IPS-20b (cell line): ENCODE measurements around the gene DXO.
A peak's percentile ranks its signal among the peaks of the same experiment; 100 is the strongest.
"Not testable (repeated sequence)": the region's sequence is repeated elsewhere in the genome, so short reads cannot be mapped to it uniquely, and the experiment has no call there.

Source experiments
- H3K27ac ChIP-seq: one replicate; pipeline ENCODE4 v1.5.1; 2013; ENCODE audit warnings: low read length
- H3K27me3 ChIP-seq: 2 replicates; pipeline ENCODE4 v1.6.1; 2013; ENCODE audit warnings: mild to moderate bottlenecking, low read length, inconsistent platforms; ENCODE audit not compliant: insufficient read depth
- H3K36me3 ChIP-seq: 2 replicates; pipeline ENCODE4 v1.6.1; 2013; ENCODE audit warnings: low read depth, mild to moderate bottlenecking, inconsistent platforms, low read length, moderate library complexity; ENCODE audit not compliant: insufficient read depth
- H3K4me1 ChIP-seq: 2 replicates; pipeline ENCODE4 v1.6.1; 2013; ENCODE audit warnings: mild to moderate bottlenecking, control low read depth, inconsistent platforms, low read length, moderate library complexity; ENCODE audit not compliant: insufficient read depth
- H3K4me3 ChIP-seq: 2 replicates; pipeline ENCODE4 v1.5.1; 2013; ENCODE audit warnings: mild to moderate bottlenecking, low read length, inconsistent platforms
- H3K9ac ChIP-seq: 2 replicates; pipeline ENCODE4 v1.6.1; 2013; ENCODE audit warnings: low read depth, mild to moderate bottlenecking, inconsistent platforms, low read length, moderate library complexity
- H3K9me3 ChIP-seq: 2 replicates; pipeline ENCODE4 v1.6.1; 2013; ENCODE audit warnings: mild to moderate bottlenecking, low read depth, low read length, inconsistent platforms; ENCODE audit not compliant: insufficient read depth

DXO gene

DNA sequence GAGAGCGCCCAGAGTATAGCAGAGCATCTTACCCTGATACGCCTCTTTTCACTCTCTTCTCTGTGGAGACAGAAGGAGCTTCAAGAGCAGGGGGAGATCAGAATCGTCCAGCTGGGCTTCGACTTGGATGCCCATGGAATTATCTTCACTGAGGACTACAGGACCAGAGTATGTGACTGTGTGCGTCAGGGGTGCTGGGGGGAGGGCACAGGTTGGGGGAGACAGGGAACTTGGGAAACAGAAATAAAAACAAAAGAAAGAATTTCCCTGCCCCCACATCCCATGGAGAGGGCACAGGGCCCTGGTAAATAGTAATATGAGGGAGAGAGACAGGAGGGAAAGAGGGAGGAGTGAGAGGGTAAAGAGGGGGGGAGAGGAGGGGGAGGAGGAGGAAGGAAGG, 6.9 kb upstream of the DXO start:
- Histone ChIP-seq H3K36me3 (0 out of 2 replicates have a peak, but pooled peaks cover 5% of the 10 kb centered on the region), H3K9ac (no peak overlapping the region), H3K27me3 (no peaks in the 10 kb centered on the region), H3K4me1 (no peaks in the 10 kb centered on the region), H3K9me3 (no peaks in the 10 kb centered on the region; the same call in 1 of the 2 replicates), H3K27ac (no peak overlapping the region), H3K4me3 (no peak overlapping the region)

DNA sequence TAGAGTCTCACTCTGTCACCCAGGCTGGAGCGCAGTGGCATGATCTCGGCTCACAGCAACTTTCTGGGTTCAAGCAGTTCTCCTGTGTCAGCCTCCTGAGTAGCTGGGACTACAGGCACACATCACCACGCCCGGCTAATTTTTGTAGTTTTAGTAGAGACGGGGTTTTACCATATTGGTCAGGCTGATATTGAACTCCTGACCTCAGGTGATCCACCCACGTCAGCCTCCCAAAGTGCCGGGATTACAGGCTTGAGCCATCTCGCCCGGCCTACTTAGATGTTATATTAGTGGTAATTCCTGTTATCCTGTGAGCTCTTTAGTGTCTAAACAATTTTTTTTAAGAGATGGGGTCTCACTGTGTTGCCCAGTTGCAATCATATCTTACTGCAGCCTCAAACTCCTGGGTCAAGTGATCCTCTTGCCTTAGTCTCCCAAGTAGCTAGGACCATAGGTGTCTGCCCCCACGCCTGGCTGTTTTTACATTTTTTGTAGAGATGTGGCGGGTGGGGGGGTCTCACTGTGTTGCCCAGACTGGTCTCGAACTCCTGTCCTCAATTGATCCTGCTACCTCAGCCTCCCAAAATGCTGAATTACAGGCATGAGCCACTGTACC, 6.0 kb upstream of the DXO start:
- no peak overlapping the region for H3K27ac ChIP-seq
- no peaks in the 10 kb centered on the region for H3K27me3 ChIP-seq
- H3K9ac ChIP-seq, result no peak overlapping the region
- no peaks in the 10 kb centered on the region; the same call in 1 of the 2 replicates for H3K9me3 ChIP-seq
- H3K36me3 ChIP-seq, result 0 out of 2 replicates have a peak, but pooled peaks cover 5% of the 10 kb centered on the region
- no peaks in the 10 kb centered on the region; the same call in 1 of the 2 replicates for H3K4me1 ChIP-seq
- no peak overlapping the region for H3K4me3 ChIP-seq

DNA sequence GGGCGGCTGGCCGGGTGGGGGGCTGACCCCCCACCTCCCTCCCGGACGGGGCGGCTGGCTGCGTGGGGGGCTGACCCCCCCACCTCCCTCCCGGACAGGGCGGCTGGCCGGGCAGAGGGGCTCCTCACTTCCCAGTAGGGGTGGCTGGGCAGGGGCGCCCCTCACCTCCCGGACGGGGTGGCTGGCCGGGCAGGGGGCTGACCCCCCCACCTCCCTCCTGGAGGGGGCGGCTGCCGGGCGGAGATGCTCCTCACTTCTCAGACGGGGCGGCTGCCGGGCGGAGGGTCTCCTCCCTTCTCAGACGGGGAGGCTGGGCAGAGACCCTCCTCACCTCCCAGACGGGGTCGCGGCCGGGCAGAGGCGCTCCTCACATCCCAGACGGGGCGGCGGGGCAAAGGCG, 4.1 kb upstream of the DXO start:
- H3K9me3 ChIP-seq, H3K4me3 ChIP-seq, H3K27me3 ChIP-seq, H3K4me1 ChIP-seq, H3K27ac ChIP-seq, H3K36me3 ChIP-seq, H3K9ac ChIP-seq: not testable (repeated sequence)

DNA sequence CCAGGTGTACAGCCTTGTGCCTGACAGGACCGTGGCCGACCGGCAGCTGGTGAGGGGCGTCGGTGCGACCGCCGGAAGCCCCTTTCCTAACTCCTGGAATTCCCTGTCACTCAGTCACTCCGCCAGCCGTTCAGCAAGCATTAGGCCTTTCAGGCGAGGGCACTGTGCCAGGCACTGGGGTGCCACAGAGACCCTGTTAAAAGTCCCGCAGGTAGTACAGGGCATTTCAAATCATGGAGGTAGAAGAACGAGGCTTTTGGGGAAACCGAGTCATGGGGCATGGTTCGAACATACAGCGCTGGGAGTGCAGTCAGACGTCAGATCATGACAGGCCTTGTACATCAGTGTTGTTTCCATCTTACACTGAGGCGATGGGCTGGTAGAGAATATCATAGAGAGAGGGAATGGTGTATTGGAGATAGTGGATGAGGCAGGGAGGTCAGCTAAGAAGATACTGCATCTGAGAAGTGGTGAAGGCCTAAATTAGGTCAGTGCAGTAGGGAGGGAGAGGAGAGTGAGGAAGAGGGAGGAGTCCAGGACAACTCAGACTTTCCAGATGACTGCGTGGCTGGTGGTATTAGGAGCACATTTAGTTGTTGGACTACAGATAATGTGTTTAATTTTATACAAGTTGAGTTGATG, 892 bp upstream of the DXO start:
- H3K4me3 ChIP-seq, result peak overlapping the region; percentile 81
- H3K4me1 ChIP-seq, result no peaks in the 10 kb centered on the region; the same call in 1 of the 2 replicates
- no peaks in the 10 kb centered on the region for H3K27me3 ChIP-seq
- H3K9ac ChIP-seq, result peak overlapping the region; percentile 83; the same call in 1 of the 2 replicates
- H3K36me3 ChIP-seq, result peaks cover 27% of the 10 kb centered on the region
- H3K9me3 ChIP-seq, result no peaks in the 10 kb centered on the region; the same call in 1 of the 2 replicates
- H3K27ac ChIP-seq, result peak overlapping the region; percentile 58

DNA sequence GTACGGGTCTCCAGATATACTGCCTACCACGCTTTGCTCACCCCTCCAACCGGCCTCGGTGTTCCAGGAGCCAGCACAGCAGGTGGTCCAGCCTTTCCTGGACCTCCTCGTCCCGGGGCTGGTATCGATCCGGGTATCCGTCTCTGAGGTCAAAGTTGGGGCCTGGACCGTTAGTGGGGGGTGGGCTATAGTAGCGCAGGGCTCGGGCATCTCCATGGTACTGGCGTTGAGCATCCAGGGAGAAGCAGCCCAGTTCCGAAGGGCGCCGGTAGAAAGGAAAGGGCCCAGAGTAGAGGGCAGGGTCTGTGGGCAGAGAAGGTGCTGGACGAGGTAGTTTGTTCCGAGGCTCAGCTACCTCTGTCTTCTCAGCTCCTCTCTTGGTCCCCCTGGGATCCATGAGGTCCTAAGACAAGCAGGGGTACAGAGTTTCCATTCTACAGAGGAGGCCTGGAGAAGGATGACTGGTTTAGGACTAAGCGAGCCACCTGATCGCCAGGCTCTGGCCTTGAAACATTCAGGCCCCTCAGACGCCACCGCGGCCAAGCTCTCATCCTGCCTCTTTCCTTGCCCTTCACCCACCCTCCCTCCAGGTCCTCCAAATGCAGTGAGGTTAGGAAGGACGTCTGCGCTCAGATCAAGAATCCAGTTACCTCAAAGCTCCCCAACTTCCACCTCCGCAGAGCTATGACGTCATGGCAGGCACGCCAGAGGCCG, 502 bp downstream of the DXO start:
- Histone ChIP-seq H3K27me3 (no peaks in the 10 kb centered on the region), H3K36me3 (peaks cover 41% of the 10 kb centered on the region), H3K4me3 (peak overlapping the region; percentile 81), H3K4me1 (no peaks in the 10 kb centered on the region; the same call in 1 of the 2 replicates), H3K9ac (peak overlapping the region; percentile 83), H3K9me3 (no peaks in the 10 kb centered on the region), H3K27ac (peak overlapping the region; percentile 58)

DNA sequence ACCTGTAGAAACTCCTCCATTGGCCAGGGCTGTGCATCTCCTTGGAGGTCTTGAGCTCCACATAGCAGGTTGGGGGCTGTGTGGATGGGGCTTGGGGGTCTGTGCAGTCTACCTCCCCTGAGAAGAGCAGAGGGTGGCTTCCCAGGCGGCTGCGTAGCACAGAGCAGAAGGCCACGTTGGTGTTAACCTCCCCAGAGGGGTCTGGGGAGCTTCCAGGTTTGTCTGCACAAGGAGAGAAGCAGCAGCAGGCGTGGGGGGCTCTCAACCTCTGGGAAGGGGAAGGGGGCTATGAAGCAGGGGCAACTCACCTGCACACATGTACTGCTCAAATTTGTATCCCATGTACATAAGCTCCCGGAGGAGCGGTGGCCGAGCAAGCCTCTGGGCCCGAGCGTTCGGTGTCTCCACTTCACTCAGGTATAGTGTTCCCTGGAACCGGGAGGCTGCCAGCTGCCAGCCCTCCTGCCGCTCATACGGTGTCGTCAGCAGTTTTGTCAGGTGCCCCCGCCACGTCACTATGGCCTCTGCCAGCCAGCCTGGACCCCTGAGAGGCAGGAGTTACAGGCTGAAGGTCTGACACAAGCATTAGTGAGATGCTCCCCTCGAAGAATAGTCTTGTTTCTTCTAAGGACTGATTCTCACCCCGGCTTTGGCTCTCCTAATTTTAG, 1.2 kb downstream of the DXO start:
- H3K36me3 ChIP-seq, result peaks cover 48% of the 10 kb centered on the region
- H3K4me1 ChIP-seq, result no peaks in the 10 kb centered on the region; the same call in 1 of the 2 replicates
- no peak overlapping the region for H3K9ac ChIP-seq
- peak overlapping the region; percentile 81 for H3K4me3 ChIP-seq
- no peak overlapping the region for H3K27ac ChIP-seq
- H3K9me3 ChIP-seq, result no peaks in the 10 kb centered on the region
- H3K27me3 ChIP-seq, result no peaks in the 10 kb centered on the region

DNA sequence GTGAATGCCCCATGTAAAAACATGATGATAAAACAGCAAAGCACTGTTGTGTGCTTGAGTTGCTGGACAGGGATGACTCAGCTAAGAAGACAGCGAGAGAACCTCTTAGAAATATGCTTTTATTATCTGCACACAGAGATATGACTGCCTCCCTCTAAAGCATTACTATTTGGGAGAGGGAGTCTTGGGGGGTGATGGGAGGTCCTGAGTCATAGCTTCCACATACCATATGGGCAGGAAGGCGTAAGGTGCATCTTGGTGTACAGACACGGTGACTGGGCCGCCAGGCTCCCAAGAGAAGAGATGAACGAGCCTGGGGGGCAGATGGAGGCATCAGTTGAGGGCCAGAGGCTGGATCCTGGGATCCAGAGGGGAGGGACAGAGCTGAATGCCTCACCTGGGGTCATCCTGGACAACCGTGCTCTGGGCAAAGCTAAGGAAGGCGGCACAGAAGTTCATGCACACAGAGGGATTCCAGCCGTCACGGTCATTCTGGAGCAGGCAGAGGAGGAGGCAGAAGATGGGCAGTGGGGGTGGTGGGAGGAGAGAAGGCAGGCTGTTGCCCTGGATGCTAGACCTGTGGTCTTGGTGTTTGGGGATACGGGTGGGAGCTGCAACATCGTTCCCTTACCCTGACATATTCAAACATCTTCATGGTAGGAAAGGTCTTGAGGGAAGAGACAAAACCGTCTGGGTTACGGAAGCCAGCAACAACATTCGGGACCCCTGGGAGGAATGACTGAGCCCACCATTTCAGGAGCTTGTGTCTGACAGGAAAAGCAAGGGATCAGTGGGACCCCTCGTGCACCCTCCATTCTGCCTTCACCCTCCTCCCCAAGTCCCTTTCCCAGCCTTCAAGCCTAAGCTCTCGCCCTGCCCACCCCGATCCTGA, 2.0 kb downstream of the DXO start:
- Histone ChIP-seq H3K9me3 (no peaks in the 10 kb centered on the region), H3K27ac (no peak overlapping the region), H3K9ac (no peak overlapping the region), H3K4me3 (no peak overlapping the region), H3K36me3 (peaks cover 55% of the 10 kb centered on the region), H3K4me1 (no peaks in the 10 kb centered on the region; the same call in 1 of the 2 replicates), H3K27me3 (no peaks in the 10 kb centered on the region)

DNA sequence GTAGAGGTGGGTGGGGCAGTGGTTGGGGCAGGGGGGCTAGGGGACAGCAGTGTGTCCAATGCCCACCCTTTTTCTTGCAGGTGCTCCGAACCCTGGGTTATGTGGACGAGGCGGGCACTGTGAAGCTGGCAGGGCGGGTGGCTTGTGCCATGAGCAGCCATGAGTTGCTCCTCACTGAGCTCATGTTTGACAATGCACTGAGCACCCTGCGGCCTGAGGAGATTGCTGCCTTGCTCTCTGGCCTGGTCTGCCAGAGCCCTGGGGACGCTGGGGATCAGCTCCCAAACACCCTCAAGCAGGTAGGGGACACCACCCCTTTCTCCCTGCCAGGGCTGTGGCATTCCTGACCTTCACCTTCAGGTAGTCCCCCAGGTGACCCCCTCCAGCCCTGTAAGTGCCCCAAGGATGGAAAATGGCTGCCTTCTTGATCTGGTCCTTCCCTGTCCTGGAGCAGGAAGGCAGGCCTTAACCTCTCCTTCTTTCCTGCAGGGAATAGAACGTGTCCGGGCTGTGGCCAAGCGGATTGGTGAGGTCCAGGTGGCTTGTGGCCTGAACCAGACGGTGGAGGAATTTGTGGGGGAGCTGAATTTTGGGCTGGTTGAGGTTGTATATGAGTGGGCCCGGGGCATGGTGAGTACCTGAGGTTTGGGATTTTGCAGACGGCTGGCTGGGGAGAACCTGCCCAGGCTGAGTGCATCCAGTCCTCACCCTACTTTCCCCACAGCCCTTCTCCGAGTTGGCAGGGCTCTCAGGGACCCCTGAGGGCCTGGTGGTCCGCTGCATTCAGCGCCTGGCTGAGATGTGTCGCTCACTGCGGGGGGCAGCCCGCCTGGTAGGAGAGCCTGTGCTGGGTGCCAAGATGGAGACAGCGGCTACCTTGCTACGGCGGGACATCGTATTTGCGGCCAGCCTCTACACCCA, 2.9 kb downstream of the DXO start:
- H3K36me3 ChIP-seq, result peaks cover 63% of the 10 kb centered on the region
- H3K4me3 ChIP-seq, result no peak overlapping the region
- H3K27me3 ChIP-seq, result no peaks in the 10 kb centered on the region
- no peak overlapping the region for H3K27ac ChIP-seq
- H3K9ac ChIP-seq, result no peak overlapping the region
- no peaks in the 10 kb centered on the region for H3K9me3 ChIP-seq
- no peaks in the 10 kb centered on the region; the same call in 1 of the 2 replicates for H3K4me1 ChIP-seq

DNA sequence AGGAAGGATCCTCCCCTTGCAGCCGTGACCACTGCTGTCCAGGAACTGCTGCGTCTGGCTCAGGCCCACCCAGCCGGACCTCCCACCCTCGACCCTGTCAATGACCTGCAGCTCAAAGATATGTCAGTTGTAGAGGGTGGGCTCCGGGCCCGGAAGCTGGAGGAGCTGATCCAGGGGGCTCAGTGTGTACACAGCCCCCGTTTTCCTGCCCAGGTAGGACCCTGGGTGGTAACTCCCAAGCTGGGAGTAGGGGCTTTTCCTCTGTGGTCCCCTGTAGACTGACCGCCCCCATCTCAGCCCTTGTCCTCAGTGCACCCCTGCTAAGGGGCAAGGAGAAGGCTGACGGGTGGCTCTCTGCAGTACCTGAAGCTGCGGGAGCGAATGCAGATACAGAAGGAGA, 3.6 kb downstream of the DXO start:
- H3K4me3 ChIP-seq, result no peak overlapping the region
- no peak overlapping the region for H3K27ac ChIP-seq
- no peaks in the 10 kb centered on the region for H3K27me3 ChIP-seq
- peaks cover 70% of the 10 kb centered on the region for H3K36me3 ChIP-seq
- no peaks in the 10 kb centered on the region for H3K9me3 ChIP-seq
- no peaks in the 10 kb centered on the region; the same call in 1 of the 2 replicates for H3K4me1 ChIP-seq
- H3K9ac ChIP-seq, result no peak overlapping the region

DNA sequence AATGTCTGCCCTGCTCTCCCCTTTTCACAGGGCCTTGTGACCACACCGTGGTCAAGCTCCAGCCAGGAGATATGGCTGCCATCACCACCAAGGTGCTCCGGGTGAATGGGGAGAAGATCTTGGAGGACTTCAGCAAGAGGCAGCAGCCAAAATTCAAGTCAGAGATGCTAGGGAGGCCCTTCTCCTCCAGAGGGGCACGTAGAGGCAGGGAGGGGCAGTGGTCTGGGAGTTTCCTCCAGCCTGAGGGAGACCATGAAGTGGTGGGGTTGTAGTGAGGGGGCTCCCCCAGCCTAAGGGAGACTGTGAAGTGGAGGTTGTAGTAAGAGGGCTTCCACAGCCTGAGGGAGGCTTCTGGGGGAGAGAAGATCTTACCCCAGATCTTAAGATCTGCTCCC, 4.0 kb downstream of the DXO start:
- H3K4me1 ChIP-seq, result no peaks in the 10 kb centered on the region; the same call in 1 of the 2 replicates
- H3K9ac ChIP-seq, result no peak overlapping the region
- H3K36me3 ChIP-seq, result peaks cover 73% of the 10 kb centered on the region
- H3K9me3 ChIP-seq, result no peaks in the 10 kb centered on the region
- H3K27me3 ChIP-seq, result no peaks in the 10 kb centered on the region
- no peak overlapping the region for H3K4me3 ChIP-seq
- H3K27ac ChIP-seq, result no peak overlapping the region
